ENCODE measurements around the gene SLC22A16.

SLC22A16 gene

GRCh38 chr6:110447761-110448160, 28.7 kb downstream of the SLC22A16 start:
- TF ChIP-seq CTCF (IDR thresholded peaks at IDR 0.05; ENCODE audit: extremely low read depth, missing control alignments), result no peak
- DNase-seq (ENCODE audit: low spot score), result no peak

GRCh38 chr6:110446405-110446804, 30.0 kb downstream of the SLC22A16 start:
- DNase-seq (ENCODE audit: low spot score), result no peak
- TF ChIP-seq CTCF (IDR thresholded peaks at IDR 0.05; ENCODE audit: extremely low read depth, missing control alignments), result no peak

- TF ChIP-seq CTCF (IDR thresholded peaks at IDR 0.05; ENCODE audit: extremely low read depth, missing control alignments), result no peak
- no peak for DNase-seq (ENCODE audit: low spot score)
These were observed 36.4 kb downstream of the SLC22A16 start for GRCh38 chr6:110440026-110440425.

- no peak for TF ChIP-seq CTCF (IDR thresholded peaks at IDR 0.05; ENCODE audit: extremely low read depth, missing control alignments)
- no peak for DNase-seq (ENCODE audit: low spot score)
These were observed 37.1 kb downstream of the SLC22A16 start for GRCh38 chr6:110439356-110439755.

- TF ChIP-seq CTCF (IDR thresholded peaks at IDR 0.05; ENCODE audit: extremely low read depth, missing control alignments), result no peak
- DNase-seq (ENCODE audit: low spot score), result no peak
These were observed 41.3 kb downstream of the SLC22A16 start for GRCh38 chr6:110434961-110435602.

GRCh38 chr6:110432285-110432900, 44.0 kb downstream of the SLC22A16 start:
- no peak for DNase-seq (ENCODE audit: low spot score)
- no peak for TF ChIP-seq CTCF (IDR thresholded peaks at IDR 0.05; ENCODE audit: extremely low read depth, missing control alignments)

GRCh38 chr6:110430741-110431140, 45.7 kb downstream of the SLC22A16 start:
- no peak for DNase-seq (ENCODE audit: low spot score)
- TF ChIP-seq CTCF (IDR thresholded peaks at IDR 0.05; ENCODE audit: extremely low read depth, missing control alignments), result no peak

Measured in GM20000 (cell line).